HL-60/S4 treated with phorbol 12-myristate 13-acetate at 8.2 ng/mL for 4 days and 3 days (cell line): Measurements from ENCODE around the gene CSNK2A1.
"Not testable (repeated sequence)": the region's sequence is repeated elsewhere in the genome, so short reads cannot be mapped to it uniquely, and the experiment has no call there.

Source experiments
- in situ Hi-C: fragments of 300-500 bp; cut with MboI; formaldehyde crosslinking; loops from 2 replicates; pipeline ENCODE4 v1.15.0; 2022; ENCODE audit warnings: low sequenced_read_pairs

CSNK2A1 gene

DNA sequence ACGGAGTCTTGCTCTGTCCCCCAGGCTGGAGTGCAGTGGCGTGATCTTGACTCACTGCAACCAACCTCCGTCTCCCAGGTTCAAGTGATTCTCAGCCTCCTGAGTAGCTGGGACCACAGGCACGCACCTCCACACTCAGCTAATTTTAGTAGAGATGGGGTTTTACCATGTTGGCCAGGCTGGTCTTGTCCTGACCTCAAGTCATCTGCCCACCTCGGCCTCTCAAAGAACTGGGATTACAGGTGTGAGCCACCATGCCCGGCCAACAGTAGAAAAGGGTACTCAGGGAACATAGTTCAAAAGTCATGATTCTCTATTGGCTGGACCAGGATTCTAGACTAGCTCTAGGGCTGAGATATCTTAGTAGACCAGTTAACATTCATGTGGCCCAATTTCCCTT is 5.6 kb downstream of the CSNK2A1 start:
- in situ Hi-C loops, result no loop called here

DNA sequence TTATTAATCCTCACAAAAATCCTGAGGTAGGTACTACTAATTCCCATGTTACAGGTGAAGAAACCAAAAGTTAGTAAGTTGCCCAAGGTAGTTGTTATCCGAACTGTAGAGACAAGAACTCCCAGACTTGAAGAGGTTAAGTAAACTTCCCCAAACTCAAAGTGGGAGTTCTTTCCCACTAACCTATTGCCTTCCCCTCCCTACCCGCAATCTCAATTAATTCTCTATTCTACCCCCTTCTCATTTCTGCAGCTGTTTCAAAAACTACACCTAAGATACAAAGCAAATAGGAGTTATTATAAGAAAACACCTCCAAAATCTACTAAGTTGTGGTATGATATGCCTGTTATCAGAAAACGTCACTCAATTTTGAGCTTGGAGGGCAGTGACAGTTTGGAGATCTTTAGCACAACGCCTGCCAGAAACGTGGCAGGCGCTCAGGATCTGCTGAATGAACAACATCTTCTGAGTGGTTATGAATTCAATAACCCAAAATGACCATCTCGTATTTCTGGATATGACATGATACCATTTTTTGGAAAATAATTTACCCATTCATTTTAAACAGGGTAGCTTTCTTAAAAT is 7.1 kb downstream of the CSNK2A1 start:
- in situ Hi-C loops, result no loop called here

DNA sequence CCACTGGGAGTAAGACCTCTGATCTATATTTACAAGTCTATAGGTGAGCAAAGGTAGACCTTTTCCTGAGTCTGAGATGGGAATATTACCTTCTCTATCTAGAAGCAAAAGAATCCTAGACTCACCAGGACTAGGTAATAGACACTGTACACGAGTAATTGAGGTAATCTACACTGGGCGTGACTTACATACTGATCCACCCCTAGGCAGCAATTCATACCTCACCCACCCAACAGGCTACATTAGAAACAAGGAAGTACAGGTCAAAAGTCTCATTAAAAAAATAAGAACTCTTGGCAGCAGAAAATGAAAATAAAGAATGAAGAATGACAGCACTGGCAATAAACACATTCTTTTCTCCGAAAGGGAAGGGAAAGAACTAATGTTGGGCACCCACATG is 7.6 kb downstream of the CSNK2A1 start:
- in situ Hi-C loops, result no loop called here

DNA sequence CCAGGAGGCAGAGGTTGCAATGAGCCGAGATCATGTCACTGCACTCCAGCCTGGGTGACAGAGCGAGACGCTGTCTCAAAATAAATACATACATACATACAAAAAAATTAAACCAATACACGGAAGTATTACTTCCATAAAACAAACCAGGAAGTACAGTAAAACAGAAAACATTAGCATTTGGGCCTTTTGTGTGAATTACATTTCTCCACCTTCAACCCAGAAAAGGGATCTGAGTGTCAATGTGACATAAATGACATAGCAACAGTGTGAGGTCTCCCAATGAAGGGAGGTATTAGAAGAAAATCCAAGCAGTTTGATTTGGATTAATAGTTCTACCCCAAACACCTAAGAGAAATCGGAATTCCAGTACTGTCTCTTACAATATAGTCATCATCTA is 10.1 kb downstream of the CSNK2A1 start:
- in situ Hi-C loops, result no loop called here

DNA sequence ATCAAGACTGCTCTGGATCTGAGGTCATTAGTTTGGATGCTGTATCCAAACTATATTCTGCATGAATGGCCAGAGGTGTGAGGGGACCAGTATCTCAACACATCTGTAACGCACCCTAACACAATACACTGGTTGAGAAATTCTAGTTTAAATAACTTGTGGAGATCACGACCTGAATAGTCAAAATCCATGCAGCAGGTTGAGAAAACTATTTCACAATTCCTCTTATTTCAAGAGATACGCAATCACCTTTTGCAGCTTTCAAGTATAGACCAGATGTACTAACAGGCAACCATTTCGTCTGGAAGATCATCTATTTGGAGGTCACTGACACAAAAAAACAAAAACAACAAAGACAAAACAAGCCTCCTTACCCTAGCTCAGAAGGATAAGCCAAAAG is 11.1 kb downstream of the CSNK2A1 start:
- in situ Hi-C loops, result no loop called here

DNA sequence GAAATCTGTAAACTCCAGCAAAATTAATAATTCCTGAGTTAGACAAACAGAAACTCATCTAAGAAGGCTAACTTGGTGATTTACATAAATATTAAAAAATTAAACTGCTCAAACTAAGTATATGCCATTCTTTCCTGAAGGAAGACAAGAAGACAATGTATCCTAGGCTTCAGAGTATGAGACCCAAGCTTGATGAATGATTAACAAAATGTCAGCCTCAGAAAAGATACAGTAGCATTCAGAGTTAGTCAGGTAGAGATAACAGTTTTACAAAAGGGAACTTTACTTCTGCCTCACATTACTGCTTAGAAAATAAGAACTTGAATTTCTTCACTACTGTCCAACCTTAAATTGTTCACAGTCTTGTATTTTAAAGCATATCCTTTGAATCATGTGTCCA is 12.0 kb downstream of the CSNK2A1 start:
- in situ Hi-C loops, result no loop called here

DNA sequence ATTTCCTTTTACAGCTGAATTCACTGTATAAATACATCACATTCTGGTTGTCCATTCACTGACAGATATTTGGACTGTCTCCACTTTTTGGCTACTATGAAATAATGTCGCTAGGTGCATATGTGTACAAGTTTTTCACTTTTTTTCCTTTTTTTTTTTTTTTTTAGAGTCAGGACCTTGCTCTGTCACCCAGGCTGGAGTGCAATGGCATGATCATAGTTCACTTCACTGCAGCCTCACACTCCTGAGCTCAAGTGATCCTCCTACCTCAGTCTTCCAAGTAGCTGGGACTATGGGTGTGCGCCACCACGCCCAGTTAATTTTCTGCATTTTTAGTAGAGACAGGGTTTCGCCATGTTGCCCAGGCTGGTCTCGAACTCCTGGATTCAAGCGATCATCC is 13.3 kb downstream of the CSNK2A1 start:
- in situ Hi-C loops, result no loop called here

DNA sequence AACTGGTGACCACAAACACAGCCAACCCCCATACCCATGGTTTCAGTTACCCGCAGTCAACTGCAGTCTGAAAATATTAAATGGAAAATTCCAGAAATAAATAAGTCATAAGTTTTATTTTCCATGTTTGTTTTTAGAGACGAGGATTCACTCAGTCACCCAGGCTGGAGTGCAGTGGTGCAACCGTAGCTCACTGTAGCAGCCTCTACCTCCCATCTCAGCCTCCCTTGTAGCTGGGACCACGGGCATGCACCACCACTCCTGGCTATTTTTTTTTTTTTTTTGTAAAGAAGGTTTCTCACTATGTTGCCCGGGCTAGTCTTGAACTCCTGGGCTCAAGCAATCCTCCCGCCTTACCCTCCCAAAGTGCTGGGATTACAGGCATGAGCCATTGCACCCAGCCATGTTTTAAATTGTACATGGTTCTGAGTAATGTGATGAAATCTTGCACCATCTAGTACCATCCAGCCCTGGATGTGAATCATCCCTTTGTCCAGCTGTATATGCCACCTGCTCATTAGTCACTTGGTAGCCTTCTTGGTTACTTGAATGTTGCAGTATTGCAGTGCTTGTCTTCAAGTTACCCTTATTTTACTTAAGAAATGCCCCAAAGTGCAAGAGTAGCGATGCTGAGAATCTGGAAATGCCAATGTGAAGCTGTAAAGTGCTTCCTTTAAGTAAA is 14.5 kb downstream of the CSNK2A1 start:
- in situ Hi-C loops, result no loop called here

DNA sequence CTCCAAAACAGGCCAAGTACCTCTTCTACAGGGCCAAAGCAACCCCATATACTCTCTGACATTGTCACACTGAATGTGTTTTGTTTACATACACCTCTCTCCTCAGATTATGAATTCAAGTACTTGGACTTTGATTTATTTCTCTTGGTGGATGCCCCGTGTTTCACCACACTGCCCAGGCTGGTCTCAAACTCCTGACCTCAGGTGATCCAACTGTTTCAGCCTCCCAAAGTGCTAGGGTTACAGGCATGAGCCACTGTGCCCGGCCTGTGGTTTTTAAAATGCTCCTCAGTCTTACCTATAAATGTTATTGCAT is 16.1 kb downstream of the CSNK2A1 start:
- in situ Hi-C loops, result no loop called here

DNA sequence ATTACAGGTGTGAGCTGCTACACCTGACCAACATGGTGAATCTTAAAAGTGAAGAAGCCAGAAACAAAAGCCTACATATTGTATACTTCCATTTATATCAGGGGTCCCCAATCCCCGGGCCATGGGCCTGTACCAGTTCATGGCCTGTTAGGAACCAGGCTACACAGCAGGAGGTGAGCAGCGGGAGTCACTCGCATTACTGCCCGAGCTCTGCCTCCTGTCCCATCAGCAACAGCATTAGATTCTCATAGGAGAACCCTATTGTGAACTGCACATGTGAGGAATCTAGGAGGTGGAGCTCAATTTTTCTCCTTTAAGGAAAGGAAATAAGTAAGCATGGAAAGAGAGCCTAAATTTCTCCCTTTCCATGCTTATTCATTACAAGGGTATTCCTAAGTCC is 21.7 kb downstream of the CSNK2A1 start:
- in situ Hi-C loops, result no loop called here

DNA sequence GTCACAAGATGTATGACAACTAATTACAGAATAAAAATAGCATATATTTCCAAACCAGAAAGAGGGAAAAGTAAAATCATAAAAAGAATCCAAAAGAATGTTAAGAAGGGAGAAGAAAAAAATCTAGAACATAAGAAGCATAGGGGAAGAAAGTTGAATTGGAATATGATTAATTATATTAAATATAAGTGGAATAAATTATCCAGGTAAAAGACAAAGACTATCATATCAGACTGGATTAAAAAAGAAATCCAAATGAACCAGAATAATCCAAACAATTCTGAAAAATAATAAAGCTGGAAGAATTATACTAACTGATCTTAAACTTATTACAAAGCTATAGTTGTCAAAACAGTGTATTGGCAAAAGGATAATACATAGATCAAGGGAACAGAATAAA is 23.6 kb downstream of the CSNK2A1 start:
- in situ Hi-C loops, result no loop called here

DNA sequence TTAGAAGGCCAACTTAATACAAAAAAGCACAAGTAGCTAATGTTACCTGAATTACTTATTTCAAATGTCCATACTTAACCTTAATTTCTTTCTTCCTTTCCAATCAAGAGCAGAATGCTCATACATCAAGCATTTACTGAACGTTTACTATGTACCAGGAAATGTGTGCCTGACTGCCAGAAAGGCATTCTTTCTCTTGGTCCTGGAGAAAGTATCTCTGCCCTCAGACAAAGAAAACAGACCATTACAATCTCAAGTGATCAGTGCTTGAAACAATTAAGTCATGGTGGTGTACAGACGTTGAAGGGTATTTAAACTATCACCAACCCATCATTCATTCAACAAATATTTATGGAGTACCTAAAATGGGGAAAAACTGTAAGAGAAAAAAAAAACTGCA is 26.4 kb downstream of the CSNK2A1 start:
- in situ Hi-C loops, result no loop called here

DNA sequence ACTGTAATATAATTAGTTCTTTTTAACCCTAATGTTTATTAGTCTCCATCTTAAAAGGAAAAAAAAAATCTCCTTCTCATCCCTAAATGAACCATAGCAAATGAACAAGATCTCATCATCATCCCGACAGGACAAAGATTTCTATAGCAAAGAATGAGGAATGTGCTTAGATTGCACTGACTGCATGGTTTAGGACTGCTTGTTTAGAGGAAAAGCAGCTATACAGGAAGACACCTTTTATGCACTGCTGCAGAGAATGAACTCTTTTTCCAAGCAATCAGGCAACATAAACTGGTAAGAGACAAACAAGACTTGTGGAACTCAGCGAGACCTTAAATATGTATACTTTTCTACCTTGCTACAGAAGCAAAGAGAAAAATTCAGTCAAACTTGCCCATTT is 26.8 kb downstream of the CSNK2A1 start:
- in situ Hi-C loops, result no loop called here

DNA sequence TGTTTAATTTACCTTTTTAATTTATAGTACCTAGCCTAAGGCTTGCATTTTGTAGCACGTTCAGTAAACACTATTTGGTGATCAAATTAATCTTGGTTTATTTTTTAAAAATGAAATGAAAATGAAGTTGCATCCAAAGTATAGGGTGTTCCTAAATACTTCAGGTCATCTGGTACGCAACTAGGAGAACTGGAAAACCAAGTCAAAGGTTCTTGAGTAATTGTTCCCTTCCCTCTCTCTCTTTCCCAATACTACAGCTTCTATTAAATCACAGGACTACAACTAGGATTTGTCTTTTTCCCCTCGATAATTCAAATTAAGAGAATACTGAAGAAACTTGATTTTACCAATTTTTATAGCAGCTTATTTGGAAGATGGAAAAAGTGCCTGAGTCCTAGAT is 27.9 kb downstream of the CSNK2A1 start:
- in situ Hi-C loops, result no loop called here

DNA sequence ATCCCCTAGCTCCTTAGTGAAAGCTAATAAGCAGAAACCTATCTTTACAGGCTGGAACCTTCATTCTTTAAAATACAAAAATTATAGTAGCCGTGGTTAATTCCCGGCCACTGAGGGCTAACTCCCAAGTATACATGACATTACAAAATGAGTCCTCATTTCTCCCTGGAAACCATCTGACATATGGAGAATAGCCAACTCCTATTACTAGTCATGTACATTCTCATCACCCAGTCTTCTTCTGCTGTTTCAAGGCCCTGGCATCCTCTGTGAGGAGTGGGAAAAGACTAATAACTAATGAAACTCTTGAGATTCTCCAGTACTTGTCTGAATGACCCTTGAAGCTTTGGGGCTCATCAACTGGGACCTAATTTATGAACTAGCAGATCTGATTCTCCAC is 30.2 kb downstream of the CSNK2A1 start:
- in situ Hi-C loops, result no loop called here

DNA sequence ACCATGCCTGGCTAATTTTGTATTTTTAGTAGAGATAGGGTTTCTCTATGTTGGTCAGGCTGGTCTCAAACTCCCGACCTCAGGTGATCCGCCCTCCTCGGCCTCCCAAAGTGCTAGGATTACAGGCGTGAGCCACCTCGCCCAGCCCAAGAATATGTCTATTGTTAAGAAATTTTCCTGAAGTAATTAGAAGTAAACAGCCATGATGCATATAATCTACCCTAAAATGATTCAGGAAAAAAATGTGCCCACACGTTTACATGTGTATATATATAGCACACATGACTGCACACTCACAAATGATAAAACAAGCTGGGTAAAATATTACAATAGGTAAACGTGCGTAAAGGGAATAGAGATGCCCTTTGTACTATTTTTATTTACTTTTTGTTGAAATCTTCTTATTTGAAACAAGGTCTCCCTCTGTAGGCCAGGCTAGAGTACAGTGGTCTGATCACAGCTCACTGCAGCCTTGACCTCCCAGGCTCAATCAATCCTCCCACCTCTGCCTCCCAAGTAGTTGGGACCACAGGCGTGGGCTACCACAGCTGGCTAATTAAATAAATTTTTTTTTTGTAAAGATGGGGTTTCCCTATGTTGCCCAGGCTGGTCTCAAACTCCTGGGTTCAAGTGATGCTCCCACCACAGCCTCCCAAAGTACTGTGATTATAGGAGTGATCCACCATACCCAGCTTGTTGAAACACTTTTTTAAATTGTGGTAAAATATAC is 33.1 kb downstream of the CSNK2A1 start:
- in situ Hi-C loops, result not testable (repeated sequence)

DNA sequence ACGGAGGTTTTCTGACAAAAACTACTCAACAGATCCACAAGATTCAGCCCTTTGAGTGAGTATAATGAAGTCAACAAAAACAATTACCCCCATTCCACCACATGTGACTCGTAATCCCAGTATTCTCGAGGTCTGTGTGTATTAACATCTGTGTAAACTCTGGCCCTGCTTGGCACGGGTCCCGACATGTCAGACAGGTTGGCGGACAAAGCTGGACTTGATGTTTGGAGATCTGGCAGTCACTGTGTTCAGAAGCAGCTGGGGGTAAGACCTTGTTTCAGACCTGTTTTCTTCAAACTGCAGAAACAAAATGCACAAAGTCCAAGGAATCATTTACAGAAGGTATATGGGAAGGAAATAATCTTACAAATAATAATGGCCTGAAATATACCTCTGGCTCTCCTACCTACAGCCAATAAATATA is 35.2 kb downstream of the CSNK2A1 start:
- in situ Hi-C loops, result not testable (repeated sequence)

DNA sequence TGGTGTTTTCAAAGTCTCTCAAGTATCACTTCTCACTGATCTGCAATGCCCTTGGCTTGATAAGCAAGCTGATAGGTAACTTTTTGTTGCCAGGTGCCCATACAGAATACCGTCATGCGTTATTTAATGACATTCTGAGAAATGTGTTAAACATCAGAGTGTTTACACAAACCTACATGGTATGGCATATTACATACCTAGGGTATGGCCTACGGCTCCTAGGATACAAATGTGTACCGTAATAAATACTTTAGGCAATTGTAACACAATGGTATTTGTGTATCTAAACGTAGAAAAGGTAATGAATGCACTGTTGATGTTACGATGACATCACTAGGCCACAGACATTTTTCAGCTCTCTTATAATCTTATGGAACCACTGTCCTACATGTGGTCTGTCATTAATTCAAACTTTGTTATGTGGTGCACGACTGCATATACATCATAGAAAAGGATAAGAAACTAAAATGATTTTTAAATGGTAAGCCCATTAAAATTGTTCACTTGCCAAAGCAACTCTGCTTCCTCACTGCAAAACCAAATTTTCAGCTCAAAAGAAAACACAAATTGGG is 35.7 kb downstream of the CSNK2A1 start:
- in situ Hi-C loops, result no loop called here

DNA sequence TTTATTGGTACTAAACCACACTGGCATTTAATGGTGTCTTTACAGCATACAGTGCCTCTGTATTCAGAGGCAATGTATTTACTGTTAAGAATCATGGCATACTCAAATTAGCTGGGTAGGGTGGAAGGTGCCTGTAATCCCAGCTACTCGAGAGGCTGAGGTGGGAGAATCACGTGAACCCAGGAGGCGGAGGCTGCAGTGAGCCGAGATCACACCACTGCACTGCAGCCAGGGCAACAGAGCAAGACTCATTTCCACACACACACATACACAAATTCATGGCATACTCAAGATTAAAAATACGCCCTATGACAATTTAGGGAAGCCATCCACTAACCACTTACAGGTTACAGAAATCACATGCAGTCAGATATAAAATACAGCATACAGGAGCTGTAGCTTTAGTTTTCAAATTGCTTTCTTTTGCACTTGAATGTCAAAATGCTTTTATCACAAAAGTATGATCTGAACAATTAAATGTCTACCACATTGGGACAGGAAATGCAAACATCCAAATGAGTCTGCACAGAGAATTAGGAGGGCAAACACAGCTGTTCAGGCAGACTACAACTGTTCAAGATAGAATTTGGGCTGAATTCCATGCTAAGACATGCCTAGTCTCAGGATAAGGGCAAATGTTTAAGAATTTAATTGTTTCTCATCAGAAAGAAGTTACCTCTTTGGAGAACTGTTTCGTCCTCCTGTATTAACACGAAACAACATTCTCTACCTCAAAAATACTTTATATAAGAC is 36.4 kb downstream of the CSNK2A1 start:
- in situ Hi-C loops, result no loop called here

DNA sequence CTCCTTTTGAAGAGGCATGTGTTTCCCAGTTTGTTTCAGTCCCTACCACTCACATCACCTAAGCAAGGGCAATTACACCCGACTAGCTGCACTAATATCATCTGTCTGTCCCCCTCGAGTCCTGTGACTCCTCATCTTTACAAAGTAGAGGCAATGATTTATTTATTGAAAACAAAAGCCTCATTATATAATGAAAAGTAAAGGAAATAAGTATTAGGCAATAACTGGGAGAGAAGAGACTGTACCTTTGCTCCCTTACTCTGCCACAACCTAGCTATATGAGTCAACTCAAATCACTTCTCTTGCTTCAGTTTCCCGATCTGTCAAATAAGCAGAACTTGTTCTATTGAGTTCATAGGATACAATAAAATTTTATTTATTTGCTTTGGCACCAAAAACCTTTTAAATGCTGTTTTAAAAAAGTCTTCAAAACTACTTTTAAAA is 38.9 kb downstream of the CSNK2A1 start:
- in situ Hi-C loops, result no loop called here

DNA sequence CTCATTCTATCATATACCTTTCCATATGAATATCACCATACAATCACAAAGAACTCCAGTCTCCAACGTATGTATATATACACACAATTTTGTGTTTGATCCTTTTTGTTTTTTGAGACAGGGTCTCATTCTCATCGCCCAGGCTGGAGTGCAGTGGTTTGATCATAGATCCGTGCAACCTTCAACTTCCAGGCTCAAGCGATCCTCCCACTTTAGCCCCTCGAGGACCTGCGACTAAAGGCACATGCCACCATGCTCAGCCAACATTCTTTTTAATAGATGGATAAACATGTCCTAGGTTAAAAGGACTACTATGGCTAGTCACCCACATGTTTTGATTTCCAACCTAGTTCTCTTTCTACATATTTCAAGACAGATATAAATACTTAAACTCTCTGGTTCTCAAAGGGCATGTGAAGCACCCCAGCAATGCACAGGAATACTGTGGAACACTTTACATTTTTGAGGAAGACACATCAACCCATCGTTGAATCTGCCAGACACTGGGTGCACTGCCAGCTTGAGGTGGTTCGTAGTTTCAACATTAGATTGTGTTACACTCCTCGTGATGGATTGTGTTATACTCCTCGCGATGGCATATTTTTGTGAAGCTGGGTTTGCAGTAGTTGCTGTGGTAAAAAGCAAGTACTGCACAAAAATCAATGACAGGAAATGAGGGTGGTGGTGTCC is 40.4 kb downstream of the CSNK2A1 start:
- in situ Hi-C loops, result no loop called here
